Uterus (tissue), 4 donors: Measurements from ENCODE around the gene CIRBP. TPM values are rescaled to one million over a fixed set of nuclear protein-coding genes. Genes with fewer than 3 reads are reported as not detected.

Experiments used
- DNase-seq, 2 donors: peaks; one replicate each; pipeline ENCODE4 v3.0.0-alpha.2; 2019 to 2020
- H3K27ac ChIP-seq, 2 donors: fragments of 200-600 bp; sonication (generic); 1 replicate in 1 of 2; 2 replicates in 1 of 2; pipeline ENCODE4 v1.5.1; 2016 to 2018
- H3K27me3 ChIP-seq, 2 donors: fragments of 200-600 bp; sonication (generic); one replicate each; pipeline ENCODE4 v1.5.1; 2018 to 2019; ENCODE audit warnings: control low read depth in 1 of 2
- H3K36me3 ChIP-seq, 2 donors: fragments of 200-600 bp; sonication (generic); one replicate each; pipeline ENCODE4 v1.5.1; 2019; ENCODE audit warnings: control low read depth in 1 of 2
- H3K4me1 ChIP-seq, 2 donors: fragments of 200-600 bp; sonication (generic); one replicate each; pipeline ENCODE4 v1.5.1; 2018 to 2019; ENCODE audit warnings: control low read depth in 1 of 2
- H3K4me3 ChIP-seq, 2 donors: fragments of 200-600 bp; sonication (generic); 1 replicate in 1 of 2; 2 replicates in 1 of 2; pipeline ENCODE4 v1.5.1; 2018 to 2019; ENCODE audit warnings: mild to moderate bottlenecking in 1 of 2
- H3K9me3 ChIP-seq, 2 donors: fragments of 200-600 bp; sonication (generic); one replicate each; pipeline ENCODE4 v1.5.1; 2019; ENCODE audit warnings: control low read depth in 1 of 2
- CTCF ChIP-seq, 4 experiments: fragments of 200-600 bp in 2 of 4; fragments of 450-650 bp in 2 of 4; sonication (generic) in 2 of 4; IDR thresholded peaks; one replicate each; pipeline ENCODE4 v1.5.1; 2016 to 2019; ENCODE audit warnings: antibody characterized with exemption in 4 of 4, mild to moderate bottlenecking in 2 of 4, moderate library complexity in 1 of 4
- POLR2A ChIP-seq, 2 donors: fragments of 450-650 bp; IDR thresholded peaks; one replicate each; pipeline ENCODE4 v1.6.1; 2016; ENCODE audit warnings: antibody characterized with exemption in 2 of 2, mild to moderate bottlenecking in 1 of 2, moderate library complexity in 1 of 2
- intact Hi-C: fragments of 100-400 bp; cut with DNase I; formaldehyde crosslinking; loops from one replicate; pipeline ENCODE4 v1.15.1; 2023; ENCODE audit warnings: low total_unique reads
- total RNA-seq, 4 donors: library from RNA; depleted of rRNA in 3 of 4; stranded (reverse); fragments of >200 nt in 3 of 4; gene quantifications; one replicate each; pipeline versions ENCODE4 v1.1.0 to v1.2.4, GENCODE V29; 2014 to 2023
- donor health status: DM: yes; HTN: yes; CAD: no.

Gene CIRBP
- total RNA-seq, 4 donors from 2014 or later = 235 to 950 (median 535) TPM

- intact Hi-C loops = no loop called here
- TF ChIP-seq POLR2A (IDR thresholded peaks at IDR 0.05) = no peak
- no peak for TF ChIP-seq CTCF (IDR thresholded peaks at IDR 0.05)
- Histone ChIP-seq H3K36me3 (no peaks in the 10 kb centered on the region), H3K27me3 (peaks cover 0 to 8% of the 10 kb centered on the region in 2 donors), H3K4me3 (no peak overlapping the region), H3K9me3 (no peaks in the 10 kb centered on the region), H3K4me1 (no peaks in the 10 kb centered on the region), H3K27ac (no peak overlapping the region)
- DNase-seq = no peak
Observed at GRCh38 chr19:1307320-1307719, 38.2 kb downstream of the CIRBP start.

- DNase-seq = no peak
- intact Hi-C loops = no loop called here
Observed at GRCh38 chr19:1307755-1308303, 38.7 kb downstream of the CIRBP start.

GRCh38 chr19:1308718-1309117 is 39.6 kb downstream of the CIRBP start:
- Histone ChIP-seq H3K27me3 (peaks cover 0 to 8% of the 10 kb centered on the region in 2 donors), H3K9me3 (no peaks in the 10 kb centered on the region), H3K27ac (no peak overlapping the region), H3K4me3 (no peak overlapping the region), H3K36me3 (no peaks in the 10 kb centered on the region), H3K4me1 (no peaks in the 10 kb centered on the region)
- intact Hi-C loops = no loop called here
- no peak for DNase-seq
- TF ChIP-seq POLR2A (IDR thresholded peaks at IDR 0.05) (no peak), CTCF (IDR thresholded peaks at IDR 0.05) (no peak)

More at GRCh38 chr19:1307755-1308303, 38.7 kb downstream of the CIRBP start:
- Histone ChIP-seq H3K9me3 (no peaks in the 10 kb centered on the region), H3K27ac (no peak overlapping the region), H3K4me1 (no peaks in the 10 kb centered on the region), H3K36me3 (no peaks in the 10 kb centered on the region), H3K27me3 (peaks cover 0 to 8% of the 10 kb centered on the region in 2 donors), H3K4me3 (no peak overlapping the region)
- TF ChIP-seq CTCF (IDR thresholded peaks at IDR 0.05) (no peak), POLR2A (IDR thresholded peaks at IDR 0.05) (no peak)

- DNase-seq = peak in 1 of 2 donors; percentile 10
- Histone ChIP-seq H3K4me3 (no peak overlapping the region), H3K27me3 (peaks cover 0 to 8% of the 10 kb centered on the region in 2 donors), H3K9me3 (no peaks in the 10 kb centered on the region), H3K36me3 (no peaks in the 10 kb centered on the region), H3K4me1 (no peaks in the 10 kb centered on the region), H3K27ac (no peak overlapping the region)
- TF ChIP-seq CTCF (IDR thresholded peaks at IDR 0.05) = no peak
- no peak for TF ChIP-seq POLR2A (IDR thresholded peaks at IDR 0.05)
- intact Hi-C loops = no loop called here
Observed at GRCh38 chr19:1309977-1310852, 41.1 kb downstream of the CIRBP start.

GRCh38 chr19:1310853-1311180 is 41.7 kb downstream of the CIRBP start:
- no peak overlapping the region for H3K4me3 ChIP-seq
- DNase-seq = no peak
- no peaks in the 10 kb centered on the region for H3K36me3 ChIP-seq
- H3K27ac ChIP-seq = no peak overlapping the region
- TF ChIP-seq CTCF (IDR thresholded peaks at IDR 0.05) (no peak), POLR2A (IDR thresholded peaks at IDR 0.05) (no peak)
- H3K9me3 ChIP-seq = no peaks in the 10 kb centered on the region
- H3K27me3 ChIP-seq = peaks cover 1 to 8% of the 10 kb centered on the region in 2 donors
- peaks cover 0 to 3% of the 10 kb centered on the region in 2 donors for H3K4me1 ChIP-seq
- intact Hi-C loops = no loop called here
